Endometrial microvascular endothelial cells (primary cell): Measurements from ENCODE around the gene IGDCC3. TPM values are rescaled to one million over a fixed set of nuclear protein-coding genes. Genes with fewer than 3 reads are reported as not detected.
"Not testable (repeated sequence)": the region's sequence is repeated elsewhere in the genome, so short reads cannot be mapped to it uniquely, and the experiment has no call there.

ENCODE experiments used
- in situ Hi-C: cut with HindIII; loops from 2 replicates; pipeline ENCODE4 v1.10.0; 2017; ENCODE audit warnings: low sequenced_read_pairs, low pct_unique_long_range_greater_than_20kb; ENCODE audit errors: inconsistent ontology term
- total RNA-seq: library from RNA; depleted of rRNA; stranded (reverse); fragments of >200 nt; gene quantifications from one replicate; pipeline ENCODE4 v1.2.3, GENCODE V29; 2015; ENCODE audit errors: inconsistent ontology term

The IGDCC3 gene
- total RNA-seq, 1 donor from 2014 or later, result not detected

DNA sequence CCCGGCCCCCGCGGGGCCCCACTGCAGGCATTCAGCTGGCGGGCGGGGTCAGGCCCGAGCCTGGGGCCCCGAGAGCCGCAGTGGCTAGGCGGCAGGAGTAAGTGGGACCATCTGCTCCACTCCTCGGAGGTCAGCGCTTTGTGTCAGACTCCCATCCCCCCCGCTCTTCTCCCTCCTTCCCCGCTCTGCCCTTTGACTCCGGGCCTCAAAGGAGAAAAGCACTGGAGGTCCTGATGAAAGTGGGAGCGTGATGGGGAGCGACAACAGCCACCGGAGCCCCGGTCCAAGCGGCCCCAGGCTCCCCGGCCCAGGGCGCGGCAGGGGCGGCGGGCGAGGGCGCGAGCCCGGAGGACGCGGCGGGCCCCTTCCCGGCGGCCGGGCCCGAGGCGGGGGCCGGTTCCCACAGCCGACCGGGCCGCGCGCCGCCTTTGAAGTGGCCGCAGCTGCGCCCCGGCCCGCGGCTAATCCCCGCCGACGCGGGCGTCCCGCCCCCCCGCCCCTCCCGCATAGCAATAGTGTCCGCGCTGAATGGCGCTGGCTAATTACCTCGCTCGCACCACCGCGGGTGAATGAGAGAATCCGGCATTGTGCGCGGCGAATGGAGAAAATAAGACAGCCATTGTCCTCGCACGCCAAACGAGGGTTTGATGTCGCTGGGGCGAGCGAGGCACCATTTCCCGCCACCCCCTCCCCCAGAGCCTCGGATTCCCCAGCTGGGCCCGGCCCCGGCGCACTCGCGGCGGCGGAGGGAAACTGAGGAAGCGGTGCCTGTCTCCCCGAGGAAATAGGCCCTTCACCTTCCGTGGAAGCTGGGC is 22.4 kb downstream of the IGDCC3 start:
- in situ Hi-C loops, result no loop called here

GRCh38 chr15:65354835-65355172 is 23.0 kb downstream of the IGDCC3 start:
- in situ Hi-C loops, result no loop called here

GRCh38 chr15:65351972-65352371 is 25.8 kb downstream of the IGDCC3 start:
- in situ Hi-C loops, result not testable (repeated sequence)

GRCh38 chr15:65349338-65349737 is 28.5 kb downstream of the IGDCC3 start:
- in situ Hi-C loops, result no loop called here

GRCh38 chr15:65347756-65348155 is 30.0 kb downstream of the IGDCC3 start:
- in situ Hi-C loops, result not testable (repeated sequence)

DNA sequence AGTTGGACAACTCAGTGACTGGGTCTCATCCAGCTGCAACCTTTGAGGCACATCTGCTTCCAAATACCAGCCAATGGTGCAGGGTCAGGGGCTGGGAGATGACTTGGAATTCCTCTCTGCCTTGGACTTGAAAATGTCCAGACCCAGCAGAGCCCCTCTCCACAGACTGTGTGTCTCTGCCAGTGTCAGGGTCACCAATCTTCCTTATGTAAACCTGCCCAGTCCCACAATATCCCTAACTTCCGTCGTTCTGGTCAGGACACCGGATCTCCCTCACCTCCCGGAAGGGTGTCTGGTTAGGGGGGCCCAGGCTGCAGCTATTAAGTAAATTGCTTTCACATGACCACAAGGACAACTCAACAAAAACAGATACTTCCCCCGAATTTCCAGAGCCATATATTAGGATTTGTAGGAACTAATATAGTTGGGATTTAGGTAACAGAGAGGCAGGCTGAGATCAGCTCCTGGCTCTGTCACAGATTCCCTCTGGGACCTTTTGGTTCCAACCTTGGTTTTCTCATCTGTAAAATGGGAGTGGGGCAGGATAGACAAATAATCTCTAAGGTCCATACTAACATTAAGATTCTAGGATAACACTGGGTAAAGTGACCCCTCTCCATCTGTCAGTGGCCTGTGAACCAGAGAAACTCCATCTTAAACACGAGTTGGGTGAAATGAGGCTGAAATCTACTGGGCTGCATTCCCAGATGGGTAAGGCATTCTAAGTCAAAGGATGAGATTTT is 30.8 kb downstream of the IGDCC3 start:
- in situ Hi-C loops, result no loop called here

- in situ Hi-C loops, result no loop called here
These were observed 32.9 kb downstream of the IGDCC3 start for GRCh38 chr15:65344914-65345275.

DNA sequence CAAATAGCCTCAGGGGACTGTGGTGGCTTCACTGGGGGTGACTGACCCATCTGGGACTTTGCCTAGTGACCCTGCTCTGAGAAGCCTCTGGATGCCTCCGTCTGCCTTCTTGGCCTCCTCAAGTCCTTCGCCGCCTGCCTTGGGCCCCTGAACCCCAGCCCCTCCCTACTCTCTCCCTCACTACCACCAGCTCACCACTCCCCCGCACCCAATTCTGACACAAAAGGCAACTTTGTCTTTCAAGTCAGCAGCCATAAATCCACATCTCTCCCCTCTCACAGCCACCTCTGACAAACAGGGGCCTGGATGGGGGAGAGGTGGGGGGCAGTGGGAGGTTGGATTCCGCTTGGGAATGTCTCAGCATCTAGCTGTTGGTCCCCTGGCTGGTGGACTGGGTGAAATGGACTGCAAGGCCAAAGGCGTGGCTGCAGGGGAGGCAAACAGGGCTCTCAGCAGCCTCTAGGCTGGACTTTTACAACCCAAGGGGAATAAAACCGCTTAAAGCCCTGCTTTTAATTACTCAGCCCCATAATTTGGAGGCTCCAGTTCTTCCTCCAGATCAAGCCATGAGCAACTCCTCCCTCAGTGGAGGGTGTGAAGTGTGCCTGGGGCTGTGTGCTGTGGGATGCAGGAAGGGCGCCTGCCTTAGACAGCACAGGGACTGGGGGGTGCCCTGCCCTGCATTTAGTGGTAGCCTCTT is 33.4 kb downstream of the IGDCC3 start:
- in situ Hi-C loops, result no loop called here

DNA sequence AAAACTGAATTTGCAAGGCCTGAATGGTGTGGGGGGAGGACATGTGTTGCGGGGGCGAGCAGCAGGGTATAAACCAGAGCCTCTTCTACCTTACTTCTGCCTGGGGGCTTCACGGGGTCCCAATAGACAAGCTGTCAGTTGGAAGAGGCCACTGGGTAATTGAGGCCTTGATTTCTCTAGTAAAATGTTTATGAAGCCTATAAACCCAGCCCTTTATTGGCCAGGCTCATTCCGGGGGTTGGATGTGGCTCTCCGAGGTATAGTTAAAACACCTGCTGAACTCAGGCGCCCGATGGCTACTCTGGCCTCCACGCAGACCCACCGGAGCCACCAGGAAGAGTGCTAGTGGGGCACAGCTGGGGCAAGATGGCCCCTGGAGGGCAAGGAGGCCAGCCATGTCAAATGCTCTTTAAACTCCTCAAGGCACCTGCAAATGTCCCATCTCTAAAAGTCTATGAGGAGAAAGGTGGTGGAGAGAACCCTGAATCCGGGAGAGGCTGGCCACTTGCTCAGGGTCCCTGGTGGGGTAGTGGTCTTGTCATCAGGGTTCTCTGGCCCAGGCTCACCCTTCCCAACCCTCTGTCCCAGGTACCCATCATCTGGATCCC is 34.3 kb downstream of the IGDCC3 start:
- in situ Hi-C loops, result no loop called here

GRCh38 chr15:65342493-65342892 is 35.3 kb downstream of the IGDCC3 start:
- in situ Hi-C loops, result no loop called here

DNA sequence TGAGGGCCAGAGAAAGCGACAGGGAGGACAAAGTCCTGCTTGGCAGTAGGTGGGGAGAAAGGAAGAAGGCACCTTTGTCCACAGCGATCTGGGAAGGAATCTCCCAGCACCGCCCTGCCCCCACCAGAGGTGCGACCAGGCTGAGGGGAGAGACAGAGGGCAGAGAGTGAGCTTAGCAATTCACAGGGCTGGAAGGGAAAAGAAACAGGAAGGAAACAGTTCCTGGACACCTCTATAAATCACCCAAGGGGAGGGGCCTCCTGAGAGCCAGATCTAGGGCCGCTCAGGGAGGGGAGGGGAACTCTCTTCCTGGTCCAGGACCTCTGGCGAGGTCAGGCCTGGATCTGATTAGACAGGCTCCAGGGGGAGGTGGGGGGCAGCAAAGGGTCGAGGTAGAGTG is 37.9 kb downstream of the IGDCC3 start:
- in situ Hi-C loops, result no loop called here

GRCh38 chr15:65339416-65339815 is 38.4 kb downstream of the IGDCC3 start:
- in situ Hi-C loops, result no loop called here

DNA sequence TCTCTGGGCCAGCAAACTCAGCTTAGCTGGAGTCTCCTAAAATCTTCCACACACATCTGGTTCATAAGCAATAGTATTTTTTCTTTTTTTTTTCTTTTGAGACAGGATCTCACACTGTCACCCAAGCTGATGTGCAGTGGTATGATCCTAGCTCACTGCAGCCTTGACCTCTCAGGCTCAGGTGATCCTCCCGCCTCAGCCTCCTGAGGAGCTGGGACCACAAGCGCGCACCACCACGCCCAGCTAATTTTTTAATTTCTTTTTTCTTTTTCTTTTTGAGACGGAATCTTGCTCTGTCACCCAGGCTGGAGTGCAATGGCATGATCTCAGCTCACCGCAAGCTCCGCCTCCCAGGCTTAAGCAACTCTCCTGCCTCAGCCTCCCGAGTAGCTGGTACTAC is 39.0 kb downstream of the IGDCC3 start:
- in situ Hi-C loops, result no loop called here

DNA sequence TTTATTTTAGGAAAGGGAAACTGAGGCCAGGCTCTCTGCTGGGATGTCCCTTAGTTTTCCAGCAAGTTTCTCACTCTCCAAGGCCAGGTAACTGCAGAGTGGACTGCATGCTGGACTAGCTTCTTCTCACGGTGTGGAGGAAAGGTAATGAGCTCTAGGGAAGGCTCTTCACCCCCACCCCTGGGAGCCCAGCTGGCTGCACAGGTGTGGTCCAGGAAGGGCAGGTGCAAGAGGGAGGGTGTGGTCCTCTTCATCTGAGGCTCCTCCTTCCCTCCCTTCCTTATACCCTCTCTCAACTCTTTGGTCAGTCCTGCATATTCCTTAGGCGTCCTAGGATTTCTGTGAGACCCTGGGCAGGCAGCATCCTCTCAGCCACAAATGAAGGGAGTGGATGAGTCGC is 39.4 kb downstream of the IGDCC3 start:
- in situ Hi-C loops, result no loop called here

- in situ Hi-C loops, result no loop called here
These were observed 40.2 kb downstream of the IGDCC3 start for GRCh38 chr15:65337436-65338070.

DNA sequence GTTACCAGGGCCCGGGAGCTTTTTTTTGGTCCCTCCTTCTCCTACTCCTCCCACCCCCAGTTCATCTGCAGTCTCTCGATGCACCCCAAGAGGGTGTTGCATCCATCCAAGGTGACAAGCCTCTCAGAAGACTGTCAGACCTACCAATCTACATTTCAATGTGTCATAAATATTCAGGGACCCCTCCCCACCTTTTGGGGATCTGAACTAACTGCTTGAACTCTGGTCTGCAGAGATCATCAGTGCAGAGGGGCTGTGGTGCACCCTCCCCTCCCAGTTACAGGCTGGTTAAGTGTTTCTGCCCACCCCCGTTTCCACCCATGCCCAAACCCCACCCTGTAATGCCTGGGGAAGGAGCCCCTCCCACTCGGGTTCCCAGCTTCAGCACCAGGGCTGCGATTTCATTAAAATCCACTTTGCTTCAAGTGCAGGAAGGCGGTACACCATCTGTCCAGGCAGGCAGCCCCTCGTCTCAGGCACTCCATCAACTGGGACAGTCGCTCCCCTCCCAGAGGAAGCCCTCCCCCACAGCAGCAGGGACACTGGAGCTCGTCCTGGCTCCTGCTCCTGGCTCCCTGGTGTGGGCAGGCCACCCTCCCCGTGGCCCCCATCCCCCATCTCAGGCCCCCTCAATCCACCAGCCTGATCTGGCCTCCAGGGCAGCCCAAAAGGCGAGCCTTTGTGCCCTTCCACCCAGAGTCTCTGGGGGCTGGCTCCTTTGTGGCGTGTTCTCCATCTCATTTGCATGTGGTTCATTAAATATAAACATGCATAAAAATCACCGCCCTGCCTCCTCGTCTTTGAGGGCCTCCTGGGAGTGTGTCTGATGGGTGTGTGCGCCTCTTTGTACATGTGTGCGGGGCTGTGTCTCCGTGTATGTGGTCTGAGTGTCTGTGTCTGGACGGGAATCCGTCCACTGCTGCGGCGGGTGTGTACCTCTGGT is 41.0 kb downstream of the IGDCC3 start:
- in situ Hi-C loops, result no loop called here

DNA sequence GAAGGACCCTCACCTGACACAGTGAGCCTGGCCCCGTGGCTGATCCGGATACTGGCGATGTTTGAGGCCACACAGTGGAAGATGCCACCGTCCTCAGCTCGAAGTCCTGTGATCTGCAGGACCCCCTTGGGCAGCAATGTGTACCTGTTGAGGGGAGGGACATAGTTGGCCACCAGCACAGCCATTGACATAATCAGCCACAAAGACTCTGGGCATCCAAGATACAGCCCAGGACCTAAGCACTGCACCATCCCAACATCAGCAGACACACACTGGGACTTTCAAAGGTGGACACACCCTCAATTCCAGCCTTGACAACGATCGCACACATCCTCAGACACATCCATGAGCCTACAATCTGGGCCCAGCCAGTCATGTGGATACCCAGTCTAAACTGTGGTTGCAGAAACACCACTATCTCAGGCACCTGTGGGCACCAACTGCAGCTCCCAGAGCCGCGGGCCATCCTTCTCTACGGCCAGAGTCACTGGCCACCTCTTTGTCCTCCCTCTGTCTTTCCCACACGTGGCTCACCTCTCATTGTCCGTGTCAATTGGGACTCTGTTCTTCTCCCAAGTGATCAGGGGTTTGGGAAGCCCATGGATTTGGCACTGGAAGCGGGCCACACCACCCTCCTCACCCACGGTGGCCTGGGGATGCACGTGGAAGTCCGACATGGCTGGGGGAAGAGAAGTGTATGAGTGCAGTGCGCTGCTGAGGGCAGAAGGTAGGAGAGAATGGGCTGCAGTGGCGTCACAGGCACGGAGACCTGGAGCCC is 42.3 kb downstream of the IGDCC3 start:
- in situ Hi-C loops, result no loop called here
